Liver (tissue), 9 donors: Measurements from ENCODE around the gene SLC36A3. TPM values are rescaled to one million over a fixed set of nuclear protein-coding genes. Genes with fewer than 3 reads are reported as not detected.

Source experiments
- DNase-seq: peaks from one replicate; pipeline ENCODE4 v3.0.0-alpha.2; 2017; ENCODE audit warnings: low spot score
- H3K27ac ChIP-seq, 2 donors: one replicate each; pipeline ENCODE4 v1.7.0; 2013; ENCODE audit warnings: inconsistent platforms in 2 of 2, low read length in 2 of 2, control low read depth in 1 of 2, low read depth in 1 of 2, mild to moderate bottlenecking in 1 of 2
- H3K27me3 ChIP-seq, 4 donors: one replicate each; pipeline versions ENCODE4 v1.6.1 to v1.7.0; 2013; ENCODE audit warnings: low read length in 3 of 4, inconsistent platforms in 1 of 4, mild to moderate bottlenecking in 1 of 4, moderate library complexity in 1 of 4; ENCODE audit not compliant: control insufficient read depth in 4 of 4, insufficient read depth in 4 of 4
- H3K36me3 ChIP-seq, 4 donors: one replicate each; pipeline versions ENCODE4 v1.6.1 to v1.7.0; 2013; ENCODE audit warnings: low read length in 3 of 4, mild to moderate bottlenecking in 3 of 4, low read depth in 1 of 4, moderate library complexity in 1 of 4; ENCODE audit not compliant: control insufficient read depth in 4 of 4, insufficient read depth in 3 of 4
- H3K4me1 ChIP-seq, 4 donors: one replicate each; pipeline versions ENCODE4 v1.6.1 to v1.7.0; 2013; ENCODE audit warnings: low read length in 3 of 4, mild to moderate bottlenecking in 3 of 4, moderate library complexity in 1 of 4; ENCODE audit not compliant: control insufficient read depth in 4 of 4, insufficient read depth in 4 of 4
- H3K4me3 ChIP-seq, 3 donors: one replicate each; pipeline versions ENCODE4 v1.6.1 to v1.7.0; 2013; ENCODE audit warnings: low read length in 3 of 3, control low read depth in 1 of 3, low read depth in 1 of 3, mild to moderate bottlenecking in 1 of 3
- H3K9ac ChIP-seq, 2 donors: one replicate each; pipeline ENCODE4 v1.7.0; 2013; ENCODE audit warnings: low read length in 2 of 2, mild to moderate bottlenecking in 2 of 2, moderate library complexity in 2 of 2, control low read depth in 1 of 2, low read depth in 1 of 2
- H3K9me3 ChIP-seq, 4 donors: one replicate each; pipeline versions ENCODE4 v1.6.1 to v1.7.0; 2013; ENCODE audit warnings: low read length in 3 of 4; ENCODE audit not compliant: control insufficient read depth in 4 of 4
- EGR1 ChIP-seq, 2 donors: IDR thresholded peaks; 2 replicates each; pipeline ENCODE4 v1.6.1; 2016 to 2018; ENCODE audit warnings: antibody characterized with exemption in 2 of 2, low read depth in 2 of 2
- FOXA2 ChIP-seq: IDR thresholded peaks from 2 replicates; pipeline ENCODE4 v1.6.1; 2016; ENCODE audit warnings: antibody characterized with exemption
- GABPA ChIP-seq, 2 donors: IDR thresholded peaks in 1 of 2; conservative IDR thresholded peaks in 1 of 2; 2 replicates each; pipeline ENCODE4 v1.6.1; 2016; ENCODE audit warnings: antibody characterized with exemption in 2 of 2, mild to moderate bottlenecking in 1 of 2, moderate library complexity in 1 of 2
- HNF4A ChIP-seq, 2 donors: conservative IDR thresholded peaks; 2 replicates each; pipeline ENCODE4 v1.6.1; 2016; ENCODE audit warnings: antibody characterized with exemption in 2 of 2, mild to moderate bottlenecking in 2 of 2
- HNF4G ChIP-seq: IDR thresholded peaks from 2 replicates; pipeline ENCODE4 v1.6.1; 2016; ENCODE audit warnings: antibody characterized with exemption
- JUND ChIP-seq, 2 donors: IDR thresholded peaks; 2 replicates each; pipeline ENCODE4 v1.6.1; 2016; ENCODE audit warnings: antibody characterized with exemption in 2 of 2
- MAX ChIP-seq: IDR thresholded peaks from 2 replicates; pipeline ENCODE4 v1.6.1; 2016; ENCODE audit warnings: antibody characterized with exemption
- NR2F2 ChIP-seq: IDR thresholded peaks from 2 replicates; pipeline ENCODE4 v1.6.1; 2016; ENCODE audit warnings: antibody characterized with exemption
- RAD21 ChIP-seq, 2 donors: IDR thresholded peaks; 2 replicates each; pipeline ENCODE4 v1.6.1; 2016; ENCODE audit warnings: antibody characterized with exemption in 2 of 2, mild to moderate bottlenecking in 2 of 2
- REST ChIP-seq: IDR thresholded peaks from 2 replicates; pipeline ENCODE4 v1.6.1; 2016; ENCODE audit warnings: antibody characterized with exemption, mild to moderate bottlenecking
- RXRA ChIP-seq, 2 donors: IDR thresholded peaks; 2 replicates each; pipeline ENCODE4 v1.6.1; 2017 to 2018; ENCODE audit warnings: antibody characterized with exemption in 2 of 2, mild to moderate bottlenecking in 1 of 2
- SP1 ChIP-seq: IDR thresholded peaks from 2 replicates; pipeline ENCODE4 v1.6.1; 2018; ENCODE audit warnings: antibody characterized with exemption, mild to moderate bottlenecking
- TAF1 ChIP-seq: conservative IDR thresholded peaks from 2 replicates; pipeline ENCODE4 v1.6.1; 2016; ENCODE audit warnings: antibody characterized with exemption, mild to moderate bottlenecking
- YY1 ChIP-seq: IDR thresholded peaks from 2 replicates; pipeline ENCODE4 v1.6.1; 2016; ENCODE audit warnings: antibody characterized with exemption, mild to moderate bottlenecking
- ZBTB33 ChIP-seq: IDR thresholded peaks from 2 replicates; pipeline ENCODE4 v1.6.1; 2016; ENCODE audit warnings: antibody characterized with exemption
- WGBS: extraction: QIAGEN DNeasy Blood & Tissue Kit; methylation state at CpG from one replicate; pipeline ENCODE4 v1.1.7; 2013; 5-methylcytosine and 5-hydroxymethylcytosine counted together
- polyA plus RNA-seq, 2 donors: library from polyadenylated mRNA; stranded (reverse) in 1 of 2; unstranded in 1 of 2; fragments of 200-250 nt in 1 of 2; fragments of >200 nt in 1 of 2; fragmentation: Nextera tagmentation in 1 of 2; extraction: Ambion mirVana in 1 of 2; gene quantifications; one replicate each; pipeline versions ENCODE4 v1.2.1 to v1.2.3, GENCODE V29; 2013 to 2015
- total RNA-seq, 2 donors: library from RNA; depleted of rRNA; stranded (reverse); fragments of >200 nt; gene quantifications; one replicate each; pipeline ENCODE4 v1.2.3, GENCODE V29; 2014
- TF ChIP-seq, protein P1 (sequence below): fragments of 150-350 bp; IDR thresholded peaks from 2 replicates; pipeline ENCODE4 v1.5.1; 2017; ENCODE audit warnings: improper control_type of control experiment, low read depth, low read length; ENCODE audit not compliant: missing input control
- TF ChIP-seq, protein P2 (sequence below): IDR thresholded peaks from 2 replicates; pipeline ENCODE4 v1.6.1; 2016; ENCODE audit warnings: antibody characterized with exemption
- donor health status: healthy.
- donor health status: healthy.
- donor health status: healthy.
- donor health status: healthy.
- donor health status: healthy.

SLC36A3 gene
- not detected for total RNA-seq
- polyA plus RNA-seq, result not detected

DNA sequence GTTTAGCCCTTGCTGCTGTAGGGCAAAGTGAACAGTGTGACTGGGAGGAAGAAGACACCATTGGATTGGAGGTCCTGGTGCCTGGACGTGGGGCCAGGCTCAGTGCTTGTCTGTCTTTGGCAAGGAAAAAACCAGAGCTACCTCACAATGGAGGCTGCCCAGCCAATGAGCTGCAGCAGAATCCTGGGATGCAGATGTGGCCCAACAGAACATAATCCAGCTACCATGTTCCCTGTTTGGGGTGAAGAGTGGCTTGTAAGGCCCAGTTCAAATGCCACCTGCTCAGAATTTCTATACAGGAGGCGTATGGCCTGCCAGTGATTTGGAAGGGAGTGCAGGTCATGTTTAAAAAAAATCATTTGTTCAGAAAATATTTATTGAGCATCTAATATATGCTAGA, at the start of gene SLC36A3:
Gene SLC36A3, minus strand, starts transcription at position 101 of the 400 bp plus-strand sequence. CDS start 412 bp downstream, outside the sequence.
- no peak within 1 kb of the TSS for H3K27ac ChIP-seq
- no peaks in the 10 kb centered on the region for H3K9me3 ChIP-seq
- no peaks in the 10 kb centered on the region for H3K27me3 ChIP-seq
- no peak within 1 kb of the TSS for H3K9ac ChIP-seq
- no peaks in the 10 kb centered on the region for H3K4me1 ChIP-seq
- no peak for DNase-seq
- H3K36me3 ChIP-seq, result no peaks in the 10 kb centered on the region
- TF ChIP-seq RXRA (IDR thresholded peaks at IDR 0.05), result no peak
- TF ChIP-seq MAX, result no peak
- TF ChIP-seq YY1, result no peak
- no peak for TF ChIP-seq HNF4G
- TF ChIP-seq SP1, result no peak
- no peak for TF ChIP-seq RAD21 (IDR thresholded peaks at IDR 0.05)
- no peak for TF ChIP-seq REST
- TF ChIP-seq, protein P1, sequence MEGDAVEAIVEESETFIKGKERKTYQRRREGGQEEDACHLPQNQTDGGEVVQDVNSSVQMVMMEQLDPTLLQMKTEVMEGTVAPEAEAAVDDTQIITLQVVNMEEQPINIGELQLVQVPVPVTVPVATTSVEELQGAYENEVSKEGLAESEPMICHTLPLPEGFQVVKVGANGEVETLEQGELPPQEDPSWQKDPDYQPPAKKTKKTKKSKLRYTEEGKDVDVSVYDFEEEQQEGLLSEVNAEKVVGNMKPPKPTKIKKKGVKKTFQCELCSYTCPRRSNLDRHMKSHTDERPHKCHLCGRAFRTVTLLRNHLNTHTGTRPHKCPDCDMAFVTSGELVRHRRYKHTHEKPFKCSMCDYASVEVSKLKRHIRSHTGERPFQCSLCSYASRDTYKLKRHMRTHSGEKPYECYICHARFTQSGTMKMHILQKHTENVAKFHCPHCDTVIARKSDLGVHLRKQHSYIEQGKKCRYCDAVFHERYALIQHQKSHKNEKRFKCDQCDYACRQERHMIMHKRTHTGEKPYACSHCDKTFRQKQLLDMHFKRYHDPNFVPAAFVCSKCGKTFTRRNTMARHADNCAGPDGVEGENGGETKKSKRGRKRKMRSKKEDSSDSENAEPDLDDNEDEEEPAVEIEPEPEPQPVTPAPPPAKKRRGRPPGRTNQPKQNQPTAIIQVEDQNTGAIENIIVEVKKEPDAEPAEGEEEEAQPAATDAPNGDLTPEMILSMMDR, result no peak
- TF ChIP-seq, protein P2, sequence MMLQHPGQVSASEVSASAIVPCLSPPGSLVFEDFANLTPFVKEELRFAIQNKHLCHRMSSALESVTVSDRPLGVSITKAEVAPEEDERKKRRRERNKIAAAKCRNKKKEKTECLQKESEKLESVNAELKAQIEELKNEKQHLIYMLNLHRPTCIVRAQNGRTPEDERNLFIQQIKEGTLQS, result no peak
- TF ChIP-seq EGR1 (IDR thresholded peaks at IDR 0.05; ENCODE audit: low read depth in 2 of 2), result no peak
- TF ChIP-seq FOXA2, result no peak
- no peak for TF ChIP-seq JUND (IDR thresholded peaks at IDR 0.05)
- no peak for TF ChIP-seq NR2F2
- TF ChIP-seq ZBTB33, result no peak
- no peak for TF ChIP-seq GABPA (IDR thresholded peaks at IDR 0.05 in 1 of 2, conservative IDR thresholded peaks at IDR 0.05 in 1 of 2)
- no peak for TF ChIP-seq HNF4A (conservative IDR thresholded peaks at IDR 0.05)
- WGBS, result 90% methylated on average over 2 of the region's 2 CpGs
- no peak within 1 kb of the TSS for H3K4me3 ChIP-seq

DNA sequence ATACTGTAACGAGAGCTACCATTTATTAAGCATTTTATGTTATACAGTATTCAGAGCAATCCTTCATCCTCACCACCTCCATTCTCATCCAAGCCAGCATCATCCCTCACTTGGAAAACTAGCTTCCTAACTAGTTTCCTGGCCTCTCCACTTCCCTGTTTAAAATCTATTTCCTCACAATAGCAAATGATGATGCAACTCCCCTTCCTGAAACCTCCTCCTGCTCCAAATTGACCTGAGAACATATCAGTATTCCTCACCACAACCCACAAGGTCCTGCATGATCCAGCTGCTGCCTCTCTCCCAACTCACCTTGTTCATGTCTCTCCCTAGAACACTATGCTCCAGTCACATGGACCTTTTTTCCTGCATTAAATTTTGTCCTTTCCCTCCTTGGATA, 48.1 kb upstream of the SLC36A3 start:
- H3K4me3 ChIP-seq, result no peak overlapping the region
- no peak overlapping the region for H3K27ac ChIP-seq
- H3K36me3 ChIP-seq, result no peaks in the 10 kb centered on the region
- no peak for DNase-seq
- no peak for TF ChIP-seq NR2F2
- no peak for TF ChIP-seq TAF1
- no peak for TF ChIP-seq RXRA (IDR thresholded peaks at IDR 0.05)
- no peak for TF ChIP-seq FOXA2
- TF ChIP-seq RAD21 (IDR thresholded peaks at IDR 0.05), result no peak
- peaks cover 0 to 4% (median 1%) of the 10 kb centered on the region in 4 donors for H3K27me3 ChIP-seq
- no peaks in the 10 kb centered on the region for H3K9me3 ChIP-seq
- H3K4me1 ChIP-seq, result no peaks in the 10 kb centered on the region
- H3K9ac ChIP-seq, result no peak overlapping the region
- WGBS, result 90% methylated on average over 1 of the region's 1 CpG
